Measurements from ENCODE around the gene ZNF8.
A peak's percentile ranks its signal among the peaks of the same experiment; 100 is the strongest.

ZNF8 gene

GRCh38 chr19:58279042-58279924 is 528 bp downstream of the ZNF8 start:
- Histone ChIP-seq H3K27ac (peak overlapping the region; percentile 77), H3K4me3 (ENCODE audit: low read depth in 1 of 2, low read length in 1 of 2) (peak overlapping the region; percentile 70 to 99), H3K36me3 (no peaks in the 10 kb centered on the region), H3K9me3 (peaks cover 4% of the 10 kb centered on the region), H3K4me1 (ENCODE audit: control insufficient read depth in 1 of 2, insufficient read depth in 1 of 2, low read depth in 1 of 2, low read length in 1 of 2) (peaks cover 15 to 20% of the 10 kb centered on the region in 2 experiments), H3K27me3 (no peaks in the 10 kb centered on the region)
- no peak for TF ChIP-seq CTCF (IDR thresholded peaks at IDR 0.05)

DNA sequence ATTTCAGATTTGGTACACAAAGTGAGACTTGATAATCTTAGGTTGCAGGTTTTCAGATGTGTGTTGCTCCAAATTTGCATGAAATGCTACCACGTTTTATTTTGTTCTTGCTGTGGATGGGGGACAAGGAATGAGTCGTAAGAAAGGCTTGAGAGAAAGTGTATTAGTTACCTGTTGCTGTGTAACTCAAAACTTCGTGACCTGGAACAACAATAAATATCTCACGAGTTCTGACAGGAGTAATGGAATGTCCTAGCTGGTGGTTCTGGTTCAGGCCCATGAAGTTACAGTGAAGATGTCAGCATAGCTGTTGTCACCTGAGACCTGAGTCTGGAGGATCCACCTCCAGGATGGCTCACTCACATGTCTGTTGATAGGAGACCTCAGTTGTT is 1.2 kb downstream of the ZNF8 start:
- no peak for TF ChIP-seq CTCF (IDR thresholded peaks at IDR 0.05)
- Histone ChIP-seq H3K9me3 (no peaks in the 10 kb centered on the region), H3K4me1 (ENCODE audit: control insufficient read depth in 1 of 2, insufficient read depth in 1 of 2, low read depth in 1 of 2, low read length in 1 of 2) (peaks cover 15 to 20% of the 10 kb centered on the region in 2 experiments), H3K36me3 (no peaks in the 10 kb centered on the region), H3K27ac (no peak overlapping the region), H3K27me3 (no peaks in the 10 kb centered on the region), H3K4me3 (ENCODE audit: low read depth in 1 of 2, low read length in 1 of 2) (peak overlapping the region; percentile 70 to 99)

- no peak for TF ChIP-seq CTCF (IDR thresholded peaks at IDR 0.05)
- no peaks in the 10 kb centered on the region for H3K27me3 ChIP-seq
- H3K9me3 ChIP-seq, result peaks cover 8% of the 10 kb centered on the region
- H3K4me3 ChIP-seq (ENCODE audit: low read depth in 1 of 2, low read length in 1 of 2), result no peak overlapping the region
- peaks cover 30% of the 10 kb centered on the region for H3K36me3 ChIP-seq
- H3K4me1 ChIP-seq (ENCODE audit: control insufficient read depth in 1 of 2, insufficient read depth in 1 of 2, low read depth in 1 of 2, low read length in 1 of 2), result peaks cover 5 to 9% of the 10 kb centered on the region in 2 experiments
- no peak overlapping the region for H3K27ac ChIP-seq
These were observed 5.4 kb downstream of the ZNF8 start for GRCh38 chr19:58284199-58284598.

- no peaks in the 10 kb centered on the region for H3K4me1 ChIP-seq (ENCODE audit: control insufficient read depth in 1 of 2, insufficient read depth in 1 of 2, low read depth in 1 of 2, low read length in 1 of 2)
- H3K36me3 ChIP-seq, result peaks cover 30% of the 10 kb centered on the region
- H3K27ac ChIP-seq, result no peak overlapping the region
- no peak overlapping the region for H3K4me3 ChIP-seq (ENCODE audit: low read depth in 1 of 2, low read length in 1 of 2)
- TF ChIP-seq CTCF (IDR thresholded peaks at IDR 0.05), result no peak
- no peaks in the 10 kb centered on the region for H3K27me3 ChIP-seq
- H3K9me3 ChIP-seq, result peaks cover 57% of the 10 kb centered on the region
These were observed 13.2 kb downstream of the ZNF8 start for GRCh38 chr19:58291943-58292342.

DNA sequence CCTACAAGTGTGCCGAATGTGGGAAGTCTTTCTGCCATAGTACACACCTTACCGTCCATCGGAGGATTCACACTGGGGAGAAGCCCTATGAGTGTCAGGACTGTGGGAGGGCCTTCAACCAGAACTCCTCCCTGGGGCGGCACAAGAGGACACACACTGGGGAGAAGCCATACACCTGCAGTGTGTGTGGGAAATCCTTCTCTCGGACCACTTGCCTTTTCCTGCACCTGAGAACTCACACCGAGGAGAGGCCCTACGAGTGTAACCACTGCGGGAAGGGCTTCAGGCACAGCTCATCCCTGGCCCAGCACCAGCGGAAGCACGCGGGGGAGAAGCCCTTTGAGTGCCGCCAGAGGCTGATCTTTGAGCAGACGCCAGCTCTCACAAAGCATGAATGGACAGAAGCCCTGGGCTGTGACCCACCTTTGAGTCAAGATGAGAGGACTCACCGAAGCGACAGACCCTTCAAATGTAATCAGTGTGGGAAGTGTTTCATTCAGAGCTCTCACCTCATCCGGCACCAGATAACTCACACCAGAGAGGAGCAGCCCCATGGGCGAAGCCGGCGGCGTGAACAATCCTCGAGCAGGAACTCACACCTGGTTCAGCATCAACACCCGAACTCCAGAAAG is 16.1 kb downstream of the ZNF8 start:
- Histone ChIP-seq H3K27ac (no peak overlapping the region), H3K27me3 (no peaks in the 10 kb centered on the region), H3K4me1 (ENCODE audit: control insufficient read depth in 1 of 2, insufficient read depth in 1 of 2, low read depth in 1 of 2, low read length in 1 of 2) (no peaks in the 10 kb centered on the region), H3K9me3 (peaks cover 49% of the 10 kb centered on the region), H3K4me3 (ENCODE audit: low read depth in 1 of 2, low read length in 1 of 2) (no peak overlapping the region), H3K36me3 (peaks cover 17% of the 10 kb centered on the region)
- no peak for TF ChIP-seq CTCF (IDR thresholded peaks at IDR 0.05)

Measured in neutrophil (primary cell).